ENCODE measurements around the gene ACOT7.

DNA sequence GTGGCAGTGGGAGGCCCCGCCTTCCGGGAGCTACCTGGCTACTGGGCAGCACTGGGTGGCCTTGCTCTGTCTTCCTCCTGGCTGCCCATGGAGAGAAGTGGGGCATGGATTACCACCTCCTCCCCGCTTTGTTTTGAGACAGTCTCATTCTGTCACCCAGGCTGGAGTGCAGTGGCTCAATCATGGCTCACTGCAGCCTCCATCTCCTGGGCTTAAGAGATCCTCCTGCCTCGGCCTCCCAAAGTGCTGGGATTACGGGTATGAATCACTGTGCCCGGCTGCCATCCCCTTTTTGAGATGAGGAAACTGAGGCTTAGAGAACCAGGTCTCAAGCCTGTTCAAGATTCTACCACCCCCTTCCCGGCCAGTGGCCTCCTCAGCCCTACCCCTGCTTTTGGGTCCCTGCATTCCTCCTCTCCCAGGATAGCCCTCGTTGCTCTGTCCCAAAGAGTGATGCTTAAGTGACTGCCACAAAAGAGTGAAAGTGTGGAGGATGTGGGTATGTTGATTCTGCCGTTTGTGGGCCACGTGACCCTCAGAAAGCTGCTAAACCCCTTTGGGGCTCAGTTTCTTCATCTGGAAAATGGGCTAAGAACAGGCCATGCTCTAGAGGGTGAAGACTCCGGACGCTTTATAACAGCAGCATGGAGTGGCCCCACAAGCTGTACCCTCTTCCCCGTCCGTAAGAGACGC, 141.7 kb downstream of the ACOT7 start:
- TF ChIP-seq POLR2AphosphoS5 (IDR thresholded peaks at IDR 0.05) (no peak), POLR2A (IDR thresholded peaks at IDR 0.05; ENCODE audit: low read depth) (no peak), EP300 (IDR thresholded peaks at IDR 0.05) (no peak)
- TF ChIP-seq, protein P1, sequence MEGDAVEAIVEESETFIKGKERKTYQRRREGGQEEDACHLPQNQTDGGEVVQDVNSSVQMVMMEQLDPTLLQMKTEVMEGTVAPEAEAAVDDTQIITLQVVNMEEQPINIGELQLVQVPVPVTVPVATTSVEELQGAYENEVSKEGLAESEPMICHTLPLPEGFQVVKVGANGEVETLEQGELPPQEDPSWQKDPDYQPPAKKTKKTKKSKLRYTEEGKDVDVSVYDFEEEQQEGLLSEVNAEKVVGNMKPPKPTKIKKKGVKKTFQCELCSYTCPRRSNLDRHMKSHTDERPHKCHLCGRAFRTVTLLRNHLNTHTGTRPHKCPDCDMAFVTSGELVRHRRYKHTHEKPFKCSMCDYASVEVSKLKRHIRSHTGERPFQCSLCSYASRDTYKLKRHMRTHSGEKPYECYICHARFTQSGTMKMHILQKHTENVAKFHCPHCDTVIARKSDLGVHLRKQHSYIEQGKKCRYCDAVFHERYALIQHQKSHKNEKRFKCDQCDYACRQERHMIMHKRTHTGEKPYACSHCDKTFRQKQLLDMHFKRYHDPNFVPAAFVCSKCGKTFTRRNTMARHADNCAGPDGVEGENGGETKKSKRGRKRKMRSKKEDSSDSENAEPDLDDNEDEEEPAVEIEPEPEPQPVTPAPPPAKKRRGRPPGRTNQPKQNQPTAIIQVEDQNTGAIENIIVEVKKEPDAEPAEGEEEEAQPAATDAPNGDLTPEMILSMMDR (IDR thresholded peaks at IDR 0.05), result no peak

Measured in esophagus muscularis mucosa (tissue), 4 donors.